Endothelial cell of hepatic sinusoid (primary cell): ENCODE results near the gene EGFLAM.

Source experiments
- in situ Hi-C: cut with HindIII; loops from 2 replicates; pipeline ENCODE4 v1.10.0; 2017; ENCODE audit warnings: low sequenced_read_pairs

EGFLAM gene

GRCh38 chr5:38413696-38414095 lies 155.3 kb downstream of the EGFLAM start:
- in situ Hi-C loops, result no loop called here

GRCh38 chr5:38414348-38414747 lies 156.0 kb downstream of the EGFLAM start:
- in situ Hi-C loops, result no loop called here

GRCh38 chr5:38415772-38416171 lies 157.4 kb downstream of the EGFLAM start:
- in situ Hi-C loops, result loop anchor here (5.0 kb wide), 1 partner anchor 38 kb away; no protein-coding TSS in a partner anchor

- in situ Hi-C loops, result loop anchor here (5.0 kb wide), 1 partner anchor 40 kb away; no protein-coding TSS in a partner anchor
These were observed 159.3 kb downstream of the EGFLAM start for GRCh38 chr5:38417658-38418017.

- in situ Hi-C loops, result no loop called here
These were observed 161.9 kb downstream of the EGFLAM start for GRCh38 chr5:38420246-38420645.

GRCh38 chr5:38420691-38421390 lies 162.5 kb downstream of the EGFLAM start:
- in situ Hi-C loops, result no loop called here

GRCh38 chr5:38422622-38423021 lies 164.3 kb downstream of the EGFLAM start:
- in situ Hi-C loops, result no loop called here

- in situ Hi-C loops, result no loop called here
These were observed 165.2 kb downstream of the EGFLAM start for GRCh38 chr5:38423276-38424147.

GRCh38 chr5:38424148-38425060 lies 166.0 kb downstream of the EGFLAM start:
- in situ Hi-C loops, result loop anchor here (25.0 kb wide), 1 partner anchor 238 kb away; no protein-coding TSS in a partner anchor

GRCh38 chr5:38426490-38426889 lies 168.1 kb downstream of the EGFLAM start:
- in situ Hi-C loops, result loop anchor here (25.0 kb wide), 1 partner anchor 236 kb away; no protein-coding TSS in a partner anchor

GRCh38 chr5:38426986-38427950 lies 168.9 kb downstream of the EGFLAM start:
- in situ Hi-C loops, result loop anchor here (25.0 kb wide), 1 partner anchor 235 kb away; no protein-coding TSS in a partner anchor

- in situ Hi-C loops, result loop anchor here (25.0 kb wide), 1 partner anchor 231 kb away; no protein-coding TSS in a partner anchor
These were observed 173.0 kb downstream of the EGFLAM start for GRCh38 chr5:38431242-38431853.

GRCh38 chr5:38433160-38433861 lies 175.0 kb downstream of the EGFLAM start:
- in situ Hi-C loops, result loop anchor here (25.0 kb wide), 1 partner anchor 229 kb away; no protein-coding TSS in a partner anchor

GRCh38 chr5:38434966-38435705 lies 176.8 kb downstream of the EGFLAM start:
- in situ Hi-C loops, result loop anchor here (5.0 to 25.0 kb wide), 2 partner anchors 227 to 372 kb away; no protein-coding TSS in a partner anchor

- in situ Hi-C loops, result loop anchor here (5.0 to 25.0 kb wide), 2 partner anchors 224 to 369 kb away; no protein-coding TSS in a partner anchor
These were observed 180.4 kb downstream of the EGFLAM start for GRCh38 chr5:38438757-38439156.

GRCh38 chr5:38441453-38442246 lies 183.3 kb downstream of the EGFLAM start:
- in situ Hi-C loops, result loop anchor here (5.0 to 25.0 kb wide), 2 partner anchors 101 to 221 kb away; no protein-coding TSS in a partner anchor

- in situ Hi-C loops, result loop anchor here (5.0 to 25.0 kb wide), 2 partner anchors 100 to 220 kb away; no protein-coding TSS in a partner anchor
These were observed 183.9 kb downstream of the EGFLAM start for GRCh38 chr5:38442247-38442573.
